K562 (cell line): Measurements from ENCODE around the gene FBLN2. TPM values are rescaled to one million over a fixed set of nuclear protein-coding genes. Genes with fewer than 3 reads are reported as not detected.
A peak's percentile ranks its signal among the peaks of the same experiment; 100 is the strongest.

ENCODE experiments used
- ATAC-seq: fragments of 200-7000 bp; cut with Tn5 transposase; 3 replicates; pipeline ENCODE4 v1.9.1; 2020; ENCODE audit warnings: moderate library complexity
- BruUV-seq: library from RNA; stranded (reverse); fragments of 400-500 nt; replicated peaks from 2 replicates; lab custom pipeline; 2021; lab: Mats Ljungman, UMichigan
- CTCF ChIA-PET: fragments of 300-600 bp; formaldehyde crosslinking; extraction: SDS; loops from one replicate; lab custom pipeline; 2021; ENCODE audit warnings: low intra/inter-chr PET ratio; lab: Yijun Ruan, JAX
- POLR2A ChIA-PET: fragments of 300-600, 350-650 bp; sonication (Branson Sonifier 250); formaldehyde crosslinking; extraction: SDS; loops from one replicate; lab custom pipeline; 2021; ENCODE audit warnings: antibody characterized with exemption, inconsistent platforms; lab: Yijun Ruan, JAX
- DNase-seq, 4 experiments: peaks; one replicate each; pipeline versions ENCODE4 v3.0.0 to v3.0.0-alpha.2; 2011 to 2018; ENCODE audit warnings: low spot score in 3 of 4, mixed read lengths in 3 of 4; ENCODE audit errors: extremely low read depth in 1 of 4
- FAIRE-seq: peaks from 2 replicates; lab custom pipeline; 2011; peaks lifted over from hg19 to GRCh38; lab: Jason Lieb, UNC
- H2AFZ ChIP-seq: 2 replicates; pipeline ENCODE4 v1.6.0; 2011; ENCODE audit warnings: low read depth, low read length, control low read depth, inconsistent platforms
- H3K27ac ChIP-seq: fragments of 200-600 bp; 3 replicates; pipeline ENCODE4 v1.8.0; 2011; ENCODE audit warnings: low read depth, mild to moderate bottlenecking, control low read depth, inconsistent platforms, low read length, moderate library complexity, mixed read lengths; ENCODE audit errors: extremely low read depth
- H3K27me3 ChIP-seq, 2 experiments: fragments of 300-600 bp in 1 of 2; 2 replicates in 1 of 2; 3 replicates in 1 of 2; pipeline versions ENCODE4 v1.6.0 to v1.8.0; 2011; ENCODE audit warnings: inconsistent platforms in 2 of 2, low read length in 2 of 2, mild to moderate bottlenecking in 1 of 2, mixed read lengths in 1 of 2, moderate library complexity in 1 of 2; ENCODE audit not compliant: control insufficient read depth in 2 of 2, insufficient read depth in 2 of 2
- H3K36me3 ChIP-seq: fragments of 300-600 bp; 3 replicates; pipeline ENCODE4 v1.8.0; 2011; ENCODE audit warnings: mild to moderate bottlenecking, low read length, inconsistent platforms; ENCODE audit not compliant: control insufficient read depth, insufficient read depth
- H3K4me1 ChIP-seq, 2 experiments: fragments of 200-600 bp in 1 of 2; replicated peaks in 1 of 2; 2 replicates in 1 of 2; 3 replicates in 1 of 2; pipeline versions ENCODE4 v1.5.1 to v1.8.0; 2011; ENCODE audit warnings: inconsistent platforms in 2 of 2, low read length in 2 of 2, mild to moderate bottlenecking in 1 of 2, mixed read lengths in 1 of 2, moderate library complexity in 1 of 2; ENCODE audit not compliant: control insufficient read depth in 2 of 2, insufficient read depth in 2 of 2
- H3K4me2 ChIP-seq: 2 replicates; pipeline ENCODE4 v1.6.1; 2011; ENCODE audit warnings: low read length, control low read depth, inconsistent platforms, mixed read lengths; ENCODE audit not compliant: insufficient read depth
- H3K4me3 ChIP-seq: fragments of 200-600 bp; sonication (generic), shearing (Covaris generic); 2 replicates; pipeline ENCODE4 v1.5.1; 2016; ENCODE audit warnings: control low read depth, inconsistent platforms
- H3K79me2 ChIP-seq: fragments of 200-600 bp; 3 replicates; pipeline ENCODE4 v1.8.0; 2011; ENCODE audit warnings: low read length, inconsistent platforms; ENCODE audit not compliant: control insufficient read depth, insufficient read depth
- H3K9ac ChIP-seq, 2 experiments: 2 replicates each; pipeline versions ENCODE4 v1.6.0 to v1.6.1; 2011; ENCODE audit warnings: low read depth in 2 of 2, low read length in 2 of 2, control low read depth in 1 of 2, inconsistent platforms in 1 of 2, mild to moderate bottlenecking in 1 of 2, mixed read lengths in 1 of 2; ENCODE audit not compliant: insufficient read depth in 1 of 2
- H3K9me1 ChIP-seq: one replicate; pipeline ENCODE4 v1.6.0; 2011; ENCODE audit warnings: inconsistent platforms, mild to moderate bottlenecking, low read length, moderate library complexity; ENCODE audit not compliant: control insufficient read depth, insufficient read depth
- H3K9me3 ChIP-seq: replicated peaks from 2 replicates; pipeline ENCODE4 v1.5.1; 2011; ENCODE audit warnings: low read depth, low read length, inconsistent platforms; ENCODE audit not compliant: control insufficient read depth, insufficient read depth
- H4K20me1 ChIP-seq: replicated peaks from 2 replicates; pipeline ENCODE4 v1.6.1; 2011; ENCODE audit warnings: low read length, inconsistent platforms, mixed read lengths; ENCODE audit not compliant: control insufficient read depth, insufficient read depth
- BMI1 ChIP-seq: fragments of 150-350 bp; IDR thresholded peaks from 2 replicates; pipeline ENCODE4 v1.6.1; 2014; ENCODE audit warnings: low read length
- BRCA1 ChIP-seq, 2 experiments: fragments of 450-650 bp in 1 of 2; sonication (generic) in 1 of 2; formaldehyde crosslinking in 1 of 2; IDR thresholded peaks; 2 replicates each; pipeline versions ENCODE4 v1.5.0 to v1.6.1; 2017 to 2020; ENCODE audit warnings: mild to moderate bottlenecking in 1 of 2, missing genetic modification reagents in 1 of 2
- BRD9 ChIP-seq: fragments of 450-650 bp; IDR thresholded peaks from 2 replicates; pipeline ENCODE4 v1.6.1; 2018; ENCODE audit warnings: low read depth; ENCODE audit not compliant: partially characterized antibody
- CLOCK ChIP-seq: fragments of 250-450 bp; sonication (Bioruptor Pico); IDR thresholded peaks from 2 replicates; pipeline ENCODE4 v1.4.0; 2020; ENCODE audit warnings: mild to moderate bottlenecking, moderate library complexity, borderline replicate concordance
- ILK ChIP-seq: fragments of 450-650 bp; IDR thresholded peaks from 2 replicates; pipeline ENCODE4 v1.6.1; 2016; ENCODE audit warnings: missing genetic modification characterization, low read depth, mild to moderate bottlenecking, missing compliant biosample characterization, moderate library complexity, borderline replicate concordance
- PHF20 ChIP-seq: fragments of 450-650 bp; IDR thresholded peaks from 2 replicates; pipeline ENCODE4 v1.6.1; 2018; ENCODE audit not compliant: partially characterized antibody
- PRMT5 ChIP-seq: sonication (generic); formaldehyde crosslinking; IDR thresholded peaks from 2 replicates; pipeline ENCODE4 v1.5.0; 2020; ENCODE audit warnings: missing genetic modification reagents
- TCF7 ChIP-seq: sonication (generic); IDR thresholded peaks from 2 replicates; pipeline ENCODE4 v1.6.1; 2016; ENCODE audit warnings: antibody characterized with exemption, borderline replicate concordance
- TEAD4 ChIP-seq, 2 experiments: sonication (generic) in 1 of 2; formaldehyde crosslinking in 1 of 2; IDR thresholded peaks; 2 replicates each; pipeline versions ENCODE4 v1.6.1 to v1.8.0; 2012 to 2022; ENCODE audit warnings: borderline replicate concordance in 1 of 2, inconsistent platforms in 1 of 2, low read length in 1 of 2, mild to moderate bottlenecking in 1 of 2, missing genetic modification reagents in 1 of 2
- ZNF311 ChIP-seq: fragments of 250-450 bp; sonication (Bioruptor Pico); IDR thresholded peaks from 2 replicates; pipeline ENCODE4 v1.4.0; 2020; ENCODE audit warnings: mild to moderate bottlenecking, moderate library complexity
- ZNF324 ChIP-seq: fragments of 250-450 bp; sonication (Bioruptor Pico); IDR thresholded peaks from 2 replicates; pipeline ENCODE4 v1.4.0; 2020; ENCODE audit warnings: mild to moderate bottlenecking
- ZNF609 ChIP-seq: sonication (generic); formaldehyde crosslinking; IDR thresholded peaks from 2 replicates; pipeline ENCODE4 v1.8.1; 2023; ENCODE audit warnings: missing genetic modification reagents, mild to moderate bottlenecking, borderline replicate concordance
- ZNF79 ChIP-seq: fragments of 250-450 bp; sonication (Bioruptor Pico); IDR thresholded peaks from 2 replicates; pipeline ENCODE4 v1.4.0; 2020; ENCODE audit warnings: low read depth, mild to moderate bottlenecking, moderate library complexity
- WGBS: fragments of 100-300 bp; shearing (Covaris generic); methylation state at CpG from one replicate; pipeline ENCODE4 v1.1.6; 2016; ENCODE audit warnings: low coverage, mixed read lengths; ENCODE audit not compliant: insufficient coverage; ENCODE audit errors: missing lambda C conversion rate; 5-methylcytosine and 5-hydroxymethylcytosine counted together
- in situ Hi-C: fragments of 300-500 bp; cut with MboI; formaldehyde crosslinking; loops from 4 replicates; pipeline ENCODE4 v1.15.0; 2018; ENCODE audit warnings: inconsistent platforms, mixed read lengths
- intact Hi-C: fragments of 100-400 bp; cut with micrococcal nuclease; formaldehyde crosslinking; loops from 2 replicates; pipeline ENCODE4 v1.14.2; 2022
- polyA plus RNA-seq, 8 experiments: library from polyadenylated mRNA; depleted of rRNA in 4 of 8; stranded (reverse) in 5 of 8; unstranded in 3 of 8; fragments of >200 nt; fragmentation: Nextera tagmentation in 2 of 8; fragmentation: Illumina TruSeq in 1 of 8; extraction: Ambion mirVana in 2 of 8; extraction: Trizol in 1 of 8; gene quantifications; 2 replicates each; pipeline versions ENCODE4 v1.2.1 to v1.2.3, GENCODE V29; 2011 to 2014; ENCODE audit warnings: inconsistent platforms in 1 of 8, missing spikeins in 1 of 8
- total RNA-seq, 7 experiments: library from RNA; depleted of rRNA in 6 of 7; stranded (reverse); fragments of >200 nt in 6 of 7; fragmentation: Illumina TruSeq in 2 of 7; extraction: Trizol in 2 of 7; gene quantifications; 2 replicates each; pipeline versions ENCODE4 v1.2.1 to v1.2.3, GENCODE V29; 2011 to 2021; ENCODE audit warnings: low replicate concordance in 1 of 7

Gene FBLN2
- total and polyA plus RNA-seq, 9 of the 15 experiments (the other 6 are each of a cell fraction or from before 2014, with no cell fraction given), result 0.03 to 0.10 (median 0.04) TPM; not detected in 6

DNA sequence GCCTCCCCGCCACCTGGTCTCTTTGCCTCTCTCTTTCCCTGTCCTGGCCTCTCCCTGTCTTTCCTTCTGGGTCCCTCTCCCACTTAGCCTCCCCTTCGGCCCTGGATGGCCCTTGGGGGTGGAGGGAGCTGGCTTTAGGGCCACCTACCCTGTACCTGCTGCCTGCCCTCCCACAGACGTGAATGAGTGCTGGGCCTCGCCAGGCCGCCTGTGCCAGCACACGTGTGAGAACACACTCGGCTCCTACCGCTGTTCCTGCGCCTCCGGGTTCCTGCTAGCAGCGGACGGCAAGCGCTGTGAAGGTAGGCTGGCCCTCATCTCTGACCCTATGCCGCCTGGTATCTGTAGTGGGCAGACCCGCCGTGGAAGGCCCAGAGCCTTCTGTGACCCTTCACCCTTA, 80.7 kb downstream of the FBLN2 start:
- no peak overlapping the region for H3K4me2 ChIP-seq
- peak overlapping the region in 1 of 2 experiments; percentile 69; a peak in 1 of 4 replicates for H3K9ac ChIP-seq
- no peaks in the 10 kb centered on the region for H3K9me1 ChIP-seq
- no peaks in the 10 kb centered on the region for H3K36me3 ChIP-seq
- ATAC-seq (no peak), DNase-seq (no peak), FAIRE-seq (no peak)
- BruUV-seq, result no TSS peak
- peaks cover 56 to 87% of the 10 kb centered on the region in 2 experiments; a peak in 4 of 5 replicates for H3K27me3 ChIP-seq
- TF ChIP-seq TCF7 (no peak), BRCA1 (IDR thresholded peaks at IDR 0.05) (no peak), BRCA1 (CRISPR knock-in tag; IDR thresholded peaks at IDR 0.05) (no peak), TEAD4 (IDR thresholded peaks at IDR 0.05; ENCODE audit: low read length) (no peak), TEAD4 (CRISPR knock-in tag; IDR thresholded peaks at IDR 0.05; ENCODE audit: borderline replicate concordance) (no peak), CLOCK (CRISPR knock-in tag) (no peak), ZNF79 (CRISPR knock-in tag) (no peak), ZNF609 (no peak), ILK (no peak), ZNF324 (no peak), BMI1 (no peak), PHF20 (no peak), ZNF311 (CRISPR knock-in tag) (no peak), BRD9 (no peak), PRMT5 (CRISPR knock-in tag) (no peak)
- H3K9me3 ChIP-seq, result no peaks in the 10 kb centered on the region; the same call in 1 of the 2 replicates
- POLR2A ChIA-PET, result no interaction called here
- no peak overlapping the region for H3K4me3 ChIP-seq
- in situ Hi-C loops (no loop called here), intact Hi-C loops (no loop called here)
- H2AFZ ChIP-seq, result no peak overlapping the region
- H4K20me1 ChIP-seq, result peaks cover 30% of the 10 kb centered on the region
- H3K27ac ChIP-seq, result no peak overlapping the region
- H3K79me2 ChIP-seq, result no peaks in the 10 kb centered on the region
- CTCF ChIA-PET, result no interaction called here
- H3K4me1 ChIP-seq, result peaks cover 0 to 17% of the 10 kb centered on the region in 2 experiments; a peak in 1 of 5 replicates
- 4% methylated on average over 15 of the region's 16 CpGs for WGBS
